Skeletal muscle satellite cell (primary cell): Measurements from ENCODE around the gene RNF220.

ENCODE experiments used
- H3K27me3 ChIP-seq: 2 replicates; pipeline ENCODE4 v1.7.0; 2013; ENCODE audit warnings: low read length; ENCODE audit not compliant: control insufficient read depth, insufficient read depth
- H3K36me3 ChIP-seq: 2 replicates; pipeline ENCODE4 v1.7.0; 2013; ENCODE audit warnings: mild to moderate bottlenecking, control low read depth, low read length; ENCODE audit not compliant: insufficient read depth
- H3K4me1 ChIP-seq: 2 replicates; pipeline ENCODE4 v1.7.0; 2013; ENCODE audit warnings: low read length; ENCODE audit not compliant: control insufficient read depth, insufficient read depth
- H3K4me2 ChIP-seq: 2 replicates; pipeline ENCODE4 v1.7.0; 2013; ENCODE audit warnings: mild to moderate bottlenecking, low read length
- H3K4me3 ChIP-seq: 2 replicates; pipeline ENCODE4 v1.7.0; 2013; ENCODE audit warnings: low read length
- H3K9ac ChIP-seq: 2 replicates; pipeline ENCODE4 v1.7.0; 2013; ENCODE audit warnings: mild to moderate bottlenecking, low read depth, low read length, moderate library complexity
- H3K9me3 ChIP-seq: replicated peaks from 2 replicates; pipeline ENCODE4 v1.7.0; 2013; ENCODE audit warnings: mild to moderate bottlenecking, control low read depth, low read length

The RNF220 gene

DNA sequence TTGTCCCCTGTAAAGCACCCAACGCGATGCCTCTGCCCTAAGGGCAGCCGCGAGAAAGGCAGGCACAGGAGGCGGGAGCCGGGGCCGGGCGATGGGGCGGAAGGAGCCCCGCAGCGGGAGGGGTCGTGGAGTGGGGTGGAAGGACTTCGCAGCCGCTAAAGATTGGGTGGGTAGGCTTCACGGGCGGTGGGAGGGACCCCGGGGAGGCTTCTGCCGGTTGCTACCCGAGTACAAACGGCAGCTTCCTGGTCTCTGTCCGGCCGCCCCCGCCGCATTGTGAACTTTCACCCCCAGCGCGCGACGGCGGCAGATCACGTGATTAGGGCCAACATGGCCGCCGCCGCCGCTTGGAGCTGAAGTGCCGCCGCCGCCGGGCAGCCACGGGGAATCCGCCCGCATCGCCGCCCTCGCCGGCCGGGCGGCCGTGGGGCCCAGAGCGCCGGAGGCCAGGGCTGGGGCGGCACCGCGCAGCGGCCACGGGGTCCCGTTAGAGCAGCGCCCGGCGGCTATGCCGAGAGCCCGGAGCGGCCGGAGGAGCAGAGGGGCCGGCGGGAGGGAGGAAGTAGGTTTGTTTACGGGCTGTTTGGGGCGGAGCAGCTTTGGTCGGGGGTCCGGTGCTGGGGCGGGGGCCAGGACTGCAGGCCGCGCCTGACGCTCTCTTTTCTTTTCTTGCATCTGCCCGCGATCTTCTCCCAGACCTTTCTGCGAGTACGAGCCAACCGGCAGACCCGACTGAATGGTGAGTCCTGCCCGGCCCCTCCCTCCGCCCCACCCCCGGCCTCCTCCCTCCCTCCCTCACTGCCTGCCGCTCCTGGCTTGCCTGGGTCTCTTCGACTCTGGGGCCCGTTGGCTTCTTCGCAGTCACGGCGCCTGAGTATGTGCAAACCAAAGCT, 226.8 kb downstream of the RNF220 start:
- H3K27me3 ChIP-seq: no peaks in the 10 kb centered on the region
- H3K9me3 ChIP-seq: no peaks in the 10 kb centered on the region
- peaks cover 41% of the 10 kb centered on the region for H3K36me3 ChIP-seq
- peak overlapping the region; percentile 84 for H3K4me3 ChIP-seq
- H3K4me1 ChIP-seq: peaks cover 28% of the 10 kb centered on the region
- H3K9ac ChIP-seq: peak overlapping the region; percentile 93
- H3K4me2 ChIP-seq: peak overlapping the region; percentile 97

DNA sequence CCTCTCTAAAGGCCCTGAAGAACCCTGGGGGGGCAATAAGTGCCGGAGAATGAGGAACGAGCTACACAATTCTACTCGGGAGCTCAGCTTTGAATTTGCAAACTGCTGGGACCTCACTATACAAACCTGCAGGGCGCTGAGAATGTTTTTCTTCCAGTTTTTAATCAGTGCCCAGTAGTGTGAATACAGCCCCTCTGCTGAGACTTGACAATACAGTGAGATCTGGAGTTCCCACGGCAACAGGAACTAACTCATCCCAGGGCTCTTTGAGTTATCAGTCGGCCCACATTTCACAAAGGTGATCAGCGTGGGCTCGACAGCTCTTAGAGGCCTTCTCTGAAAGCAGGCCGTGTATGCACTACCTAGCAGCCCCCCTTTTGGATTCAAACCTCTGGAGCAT, 227.5 kb downstream of the RNF220 start:
- Histone ChIP-seq H3K4me1 (peaks cover 28% of the 10 kb centered on the region), H3K4me2 (peak overlapping the region; percentile 97), H3K4me3 (peak overlapping the region; percentile 84), H3K36me3 (peaks cover 47% of the 10 kb centered on the region), H3K9me3 (no peaks in the 10 kb centered on the region), H3K27me3 (no peaks in the 10 kb centered on the region), H3K9ac (peak overlapping the region; percentile 93)

DNA sequence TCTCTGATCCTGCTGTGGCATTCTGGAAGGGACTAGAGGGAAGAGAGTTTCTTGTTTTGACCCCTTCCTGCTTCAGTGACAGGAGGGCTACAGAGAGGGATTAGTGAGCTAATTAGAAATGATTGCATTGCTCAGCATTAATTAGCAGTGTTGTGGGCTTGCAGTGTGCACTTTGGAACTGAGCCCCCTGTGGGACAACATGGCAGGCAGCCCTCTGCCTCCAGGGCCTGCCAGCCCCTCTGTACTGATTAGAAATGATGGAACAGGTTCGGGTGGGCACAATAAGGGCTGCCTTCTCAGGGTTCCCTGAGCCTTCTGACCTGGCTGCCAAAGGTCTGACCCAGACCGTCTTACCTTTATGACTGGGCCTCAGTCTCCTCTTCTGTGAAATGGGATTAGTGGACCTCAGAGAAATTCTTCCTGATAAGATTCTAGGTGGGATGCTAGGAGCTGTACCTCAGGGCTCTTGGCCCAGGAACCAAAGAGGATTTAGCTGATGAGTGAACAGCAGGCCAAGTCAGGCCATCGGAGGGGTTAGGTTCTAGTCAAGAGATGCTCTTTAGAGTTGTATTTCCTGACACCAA, 229.6 kb downstream of the RNF220 start:
- no peak overlapping the region for H3K9ac ChIP-seq
- peaks cover 67% of the 10 kb centered on the region for H3K36me3 ChIP-seq
- no peaks in the 10 kb centered on the region for H3K27me3 ChIP-seq
- no peak overlapping the region for H3K4me3 ChIP-seq
- no peaks in the 10 kb centered on the region for H3K9me3 ChIP-seq
- H3K4me1 ChIP-seq: peaks cover 22% of the 10 kb centered on the region
- H3K4me2 ChIP-seq: no peak overlapping the region

- no peak overlapping the region for H3K4me2 ChIP-seq
- peaks cover 22% of the 10 kb centered on the region for H3K4me1 ChIP-seq
- H3K4me3 ChIP-seq: no peak overlapping the region
- H3K36me3 ChIP-seq: peaks cover 73% of the 10 kb centered on the region
- no peaks in the 10 kb centered on the region for H3K27me3 ChIP-seq
- H3K9me3 ChIP-seq: no peaks in the 10 kb centered on the region
- H3K9ac ChIP-seq: no peak overlapping the region
Measured at GRCh38 chr1:44635439-44635838, 230.4 kb downstream of the RNF220 start.

- Histone ChIP-seq H3K9ac (no peak overlapping the region), H3K9me3 (no peaks in the 10 kb centered on the region), H3K4me1 (peaks cover 23% of the 10 kb centered on the region), H3K36me3 (peaks cover 78% of the 10 kb centered on the region), H3K4me2 (no peak overlapping the region), H3K4me3 (no peak overlapping the region), H3K27me3 (no peaks in the 10 kb centered on the region)
Measured at GRCh38 chr1:44636083-44636687, 231.1 kb downstream of the RNF220 start.

GRCh38 chr1:44636688-44637598, 231.9 kb downstream of the RNF220 start:
- no peak overlapping the region for H3K4me3 ChIP-seq
- H3K4me2 ChIP-seq: no peak overlapping the region
- H3K4me1 ChIP-seq: peaks cover 26% of the 10 kb centered on the region
- no peaks in the 10 kb centered on the region for H3K27me3 ChIP-seq
- H3K36me3 ChIP-seq: peaks cover 78% of the 10 kb centered on the region
- H3K9me3 ChIP-seq: no peaks in the 10 kb centered on the region
- no peak overlapping the region for H3K9ac ChIP-seq

- Histone ChIP-seq H3K4me1 (peaks cover 30% of the 10 kb centered on the region), H3K36me3 (peaks cover 81% of the 10 kb centered on the region)
Measured at GRCh38 chr1:44637702-44638411, 232.8 kb downstream of the RNF220 start.

DNA sequence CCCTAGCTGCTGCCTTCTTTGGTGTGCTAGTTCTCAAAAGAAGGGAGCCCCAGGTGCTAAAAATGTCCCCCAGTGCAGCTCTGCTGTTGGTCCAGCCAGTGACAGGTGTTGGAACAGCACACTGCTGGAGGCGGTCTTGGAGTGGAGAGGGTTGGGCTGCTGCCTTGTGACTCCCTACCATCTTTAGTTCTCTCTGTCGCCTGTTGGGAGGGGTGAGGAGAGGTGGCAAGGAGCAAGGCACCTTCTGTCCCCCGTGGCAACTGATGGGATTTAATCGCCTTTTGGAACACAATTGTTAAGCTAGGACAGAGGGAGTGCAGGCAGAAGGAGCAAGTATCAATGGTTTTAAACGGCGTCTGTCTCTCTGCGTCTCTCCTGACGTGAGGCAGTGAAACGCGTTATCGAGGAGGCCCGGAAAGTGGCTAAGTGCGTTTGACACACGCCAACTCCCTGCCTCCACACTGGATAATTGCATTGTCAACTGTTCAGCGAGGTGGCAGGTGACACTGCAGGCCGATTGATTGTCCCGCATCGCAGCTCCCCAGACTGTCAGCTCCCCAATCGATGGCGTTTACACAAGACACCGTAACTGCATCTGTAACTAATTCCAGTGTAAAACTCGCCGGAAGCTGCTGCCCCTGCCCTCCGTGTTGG, 235.3 kb downstream of the RNF220 start:
- Histone ChIP-seq H3K9ac (no peak overlapping the region), H3K4me2 (no peak overlapping the region), H3K36me3 (peaks cover 69% of the 10 kb centered on the region), H3K4me3 (no peak overlapping the region), H3K9me3 (no peaks in the 10 kb centered on the region), H3K27me3 (no peaks in the 10 kb centered on the region), H3K4me1 (peaks cover 46% of the 10 kb centered on the region)

More at GRCh38 chr1:44637702-44638411, 232.8 kb downstream of the RNF220 start:
- Histone ChIP-seq H3K4me3 (no peak overlapping the region), H3K4me2 (no peak overlapping the region), H3K9ac (no peak overlapping the region), H3K27me3 (no peaks in the 10 kb centered on the region), H3K9me3 (no peaks in the 10 kb centered on the region)

DNA sequence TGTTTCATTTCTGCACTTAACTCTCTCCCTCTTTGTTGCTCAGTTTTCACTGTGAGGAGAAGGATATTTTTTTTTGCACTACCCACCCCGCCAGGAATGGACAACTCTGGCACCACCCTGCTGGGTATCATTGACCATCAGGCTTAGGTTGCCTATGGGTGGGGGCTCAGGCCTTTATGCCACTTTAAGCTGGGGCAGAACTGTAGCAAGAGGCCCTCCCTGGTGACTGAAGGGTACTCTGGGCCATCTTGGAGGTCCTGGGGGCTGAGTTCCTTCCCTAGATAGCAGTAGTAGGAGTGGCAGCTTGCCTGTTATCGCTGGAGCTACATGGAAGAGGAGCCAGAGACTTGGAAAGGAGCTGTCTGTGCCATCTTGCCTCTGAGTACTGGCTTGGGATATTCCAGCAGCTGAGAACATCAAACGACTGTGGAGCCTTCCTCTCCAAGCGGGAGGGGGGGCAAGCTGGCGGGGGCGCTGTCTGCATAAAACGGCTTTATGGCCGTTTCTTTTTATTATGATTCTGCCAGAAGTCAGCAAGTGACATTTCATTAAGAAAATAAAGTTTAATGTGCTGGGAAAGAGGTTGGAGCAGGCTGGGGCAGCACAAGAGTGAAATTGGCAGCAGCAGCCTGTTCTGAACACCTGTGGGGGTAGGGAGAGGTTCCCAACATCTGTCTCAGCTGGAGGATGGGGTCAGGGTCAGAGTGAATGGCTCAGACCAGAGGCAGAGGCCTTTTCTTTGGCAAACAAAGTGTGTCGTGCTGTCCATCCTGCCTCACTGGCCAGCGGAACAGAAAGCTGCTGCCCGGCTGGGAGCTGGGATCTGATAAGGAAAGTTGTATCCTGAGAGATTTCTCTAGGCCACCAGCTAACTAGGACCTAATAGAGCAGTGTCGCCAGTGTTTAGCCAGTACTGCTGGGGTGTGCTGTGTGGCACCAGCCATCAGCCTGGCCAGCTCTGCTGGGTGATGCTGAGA, 236.4 kb downstream of the RNF220 start:
- H3K36me3 ChIP-seq: peaks cover 58% of the 10 kb centered on the region
- H3K4me3 ChIP-seq: no peak overlapping the region
- H3K9ac ChIP-seq: no peak overlapping the region
- H3K27me3 ChIP-seq: no peaks in the 10 kb centered on the region
- H3K9me3 ChIP-seq: no peaks in the 10 kb centered on the region
- H3K4me1 ChIP-seq: peaks cover 56% of the 10 kb centered on the region
- no peak overlapping the region for H3K4me2 ChIP-seq
